Measurements from ENCODE around the gene CLCN6. TPM values are rescaled to one million over a fixed set of nuclear protein-coding genes. Genes with fewer than 3 reads are reported as not detected.

Gene CLCN6
- total and polyA plus RNA-seq, 4 donors: 5.0 to 9.0 (median 6.5) TPM

DNA sequence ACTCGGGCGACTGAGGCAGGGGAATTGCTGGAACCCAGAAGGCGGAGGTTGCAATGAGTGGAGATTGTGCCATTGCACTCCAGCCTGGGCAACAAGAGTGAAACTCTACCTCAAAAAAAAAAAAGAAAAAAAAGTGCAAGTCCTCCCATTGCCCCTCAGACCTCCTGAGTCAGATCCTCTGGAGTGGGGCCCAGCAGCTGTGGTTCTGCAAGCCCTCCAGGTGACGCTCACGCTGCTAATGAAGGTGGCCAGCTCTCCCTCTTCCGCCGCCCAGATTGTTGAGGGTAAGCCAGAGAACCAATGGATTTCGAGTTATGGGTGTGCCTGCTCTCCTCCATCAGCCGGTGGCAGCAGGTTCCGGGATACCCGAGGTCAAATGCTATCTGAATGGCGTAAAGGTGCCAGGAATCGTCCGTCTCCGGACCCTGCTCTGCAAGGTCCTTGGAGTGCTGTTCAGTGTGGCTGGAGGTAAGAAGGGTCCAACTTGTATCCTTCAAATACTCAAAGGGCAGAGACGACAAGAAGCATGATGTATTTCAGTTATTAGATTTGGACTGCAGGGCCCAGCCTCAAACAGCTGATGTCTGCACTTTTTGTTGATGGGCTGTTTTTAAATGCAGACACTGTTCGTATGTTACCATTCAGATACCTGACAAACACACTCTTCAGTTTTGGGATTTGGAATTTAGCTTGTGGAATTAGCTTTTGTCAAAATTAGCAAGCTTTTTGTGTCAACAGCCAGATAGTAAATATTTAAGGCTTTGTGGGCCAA lies 17.6 kb downstream of the CLCN6 start (continued):
- TF ChIP-seq, protein P1, sequence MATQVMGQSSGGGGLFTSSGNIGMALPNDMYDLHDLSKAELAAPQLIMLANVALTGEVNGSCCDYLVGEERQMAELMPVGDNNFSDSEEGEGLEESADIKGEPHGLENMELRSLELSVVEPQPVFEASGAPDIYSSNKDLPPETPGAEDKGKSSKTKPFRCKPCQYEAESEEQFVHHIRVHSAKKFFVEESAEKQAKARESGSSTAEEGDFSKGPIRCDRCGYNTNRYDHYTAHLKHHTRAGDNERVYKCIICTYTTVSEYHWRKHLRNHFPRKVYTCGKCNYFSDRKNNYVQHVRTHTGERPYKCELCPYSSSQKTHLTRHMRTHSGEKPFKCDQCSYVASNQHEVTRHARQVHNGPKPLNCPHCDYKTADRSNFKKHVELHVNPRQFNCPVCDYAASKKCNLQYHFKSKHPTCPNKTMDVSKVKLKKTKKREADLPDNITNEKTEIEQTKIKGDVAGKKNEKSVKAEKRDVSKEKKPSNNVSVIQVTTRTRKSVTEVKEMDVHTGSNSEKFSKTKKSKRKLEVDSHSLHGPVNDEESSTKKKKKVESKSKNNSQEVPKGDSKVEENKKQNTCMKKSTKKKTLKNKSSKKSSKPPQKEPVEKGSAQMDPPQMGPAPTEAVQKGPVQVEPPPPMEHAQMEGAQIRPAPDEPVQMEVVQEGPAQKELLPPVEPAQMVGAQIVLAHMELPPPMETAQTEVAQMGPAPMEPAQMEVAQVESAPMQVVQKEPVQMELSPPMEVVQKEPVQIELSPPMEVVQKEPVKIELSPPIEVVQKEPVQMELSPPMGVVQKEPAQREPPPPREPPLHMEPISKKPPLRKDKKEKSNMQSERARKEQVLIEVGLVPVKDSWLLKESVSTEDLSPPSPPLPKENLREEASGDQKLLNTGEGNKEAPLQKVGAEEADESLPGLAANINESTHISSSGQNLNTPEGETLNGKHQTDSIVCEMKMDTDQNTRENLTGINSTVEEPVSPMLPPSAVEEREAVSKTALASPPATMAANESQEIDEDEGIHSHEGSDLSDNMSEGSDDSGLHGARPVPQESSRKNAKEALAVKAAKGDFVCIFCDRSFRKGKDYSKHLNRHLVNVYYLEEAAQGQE (IDR thresholded peaks at IDR 0.05): no peak
- TF ChIP-seq SP1 (IDR thresholded peaks at IDR 0.05) (no peak), YY1 (IDR thresholded peaks at IDR 0.05) (no peak), RXRA (IDR thresholded peaks at IDR 0.05) (no peak), GABPA (IDR thresholded peaks at IDR 0.05 in 1 of 2, conservative IDR thresholded peaks at IDR 0.05 in 1 of 2) (no peak), FOXA2 (IDR thresholded peaks at IDR 0.05) (no peak)

DNA sequence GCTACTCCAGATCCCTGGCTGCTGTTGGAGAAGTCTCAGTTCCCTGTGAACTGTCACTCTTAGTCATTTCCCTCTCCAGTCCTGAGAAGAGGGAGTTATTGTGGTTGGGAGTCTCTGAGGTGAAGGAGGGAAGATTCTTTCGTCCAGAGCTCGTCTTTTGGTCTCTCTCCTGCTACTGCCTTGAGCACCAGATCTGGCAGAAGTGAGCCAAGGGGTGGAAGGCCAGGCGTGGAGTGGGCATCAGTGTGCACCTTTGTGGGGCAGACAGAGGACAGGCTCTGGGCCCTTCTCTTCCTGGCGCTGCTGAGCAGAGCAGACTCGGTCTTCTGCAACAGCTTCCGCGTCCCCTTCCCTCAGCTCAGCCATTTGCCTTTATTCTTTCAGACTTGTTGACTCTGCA lies 19.1 kb downstream of the CLCN6 start:
- Histone ChIP-seq H3K36me3 (ENCODE audit: control insufficient read depth in 4 of 4, insufficient read depth in 3 of 4, low read depth in 1 of 4, low read length in 3 of 4) (peaks cover 26 to 72% (median 44%) of the 10 kb centered on the region in 4 donors), H3K4me1 (ENCODE audit: control insufficient read depth in 4 of 4, insufficient read depth in 4 of 4, low read length in 3 of 4) (no peaks in the 10 kb centered on the region), H3K27ac (ENCODE audit: low read depth in 1 of 2, low read length in 2 of 2) (no peak overlapping the region), H3K27me3 (ENCODE audit: control insufficient read depth in 4 of 4, insufficient read depth in 4 of 4, low read length in 3 of 4) (no peaks in the 10 kb centered on the region), H3K9me3 (ENCODE audit: control insufficient read depth in 4 of 4, low read length in 3 of 4) (no peaks in the 10 kb centered on the region), H3K9ac (ENCODE audit: low read depth in 1 of 2, low read length in 2 of 2) (no peak overlapping the region), H3K4me3 (ENCODE audit: low read depth in 1 of 3, low read length in 3 of 3) (no peak overlapping the region)
- 95% methylated on average over 7 of the region's 7 CpGs for WGBS
- TF ChIP-seq, protein P2, sequence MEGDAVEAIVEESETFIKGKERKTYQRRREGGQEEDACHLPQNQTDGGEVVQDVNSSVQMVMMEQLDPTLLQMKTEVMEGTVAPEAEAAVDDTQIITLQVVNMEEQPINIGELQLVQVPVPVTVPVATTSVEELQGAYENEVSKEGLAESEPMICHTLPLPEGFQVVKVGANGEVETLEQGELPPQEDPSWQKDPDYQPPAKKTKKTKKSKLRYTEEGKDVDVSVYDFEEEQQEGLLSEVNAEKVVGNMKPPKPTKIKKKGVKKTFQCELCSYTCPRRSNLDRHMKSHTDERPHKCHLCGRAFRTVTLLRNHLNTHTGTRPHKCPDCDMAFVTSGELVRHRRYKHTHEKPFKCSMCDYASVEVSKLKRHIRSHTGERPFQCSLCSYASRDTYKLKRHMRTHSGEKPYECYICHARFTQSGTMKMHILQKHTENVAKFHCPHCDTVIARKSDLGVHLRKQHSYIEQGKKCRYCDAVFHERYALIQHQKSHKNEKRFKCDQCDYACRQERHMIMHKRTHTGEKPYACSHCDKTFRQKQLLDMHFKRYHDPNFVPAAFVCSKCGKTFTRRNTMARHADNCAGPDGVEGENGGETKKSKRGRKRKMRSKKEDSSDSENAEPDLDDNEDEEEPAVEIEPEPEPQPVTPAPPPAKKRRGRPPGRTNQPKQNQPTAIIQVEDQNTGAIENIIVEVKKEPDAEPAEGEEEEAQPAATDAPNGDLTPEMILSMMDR (IDR thresholded peaks at IDR 0.05; ENCODE audit: low read depth, low read length, missing input control): no peak
- TF ChIP-seq TAF1 (conservative IDR thresholded peaks at IDR 0.05) (no peak), GABPA (IDR thresholded peaks at IDR 0.05 in 1 of 2, conservative IDR thresholded peaks at IDR 0.05 in 1 of 2) (no peak), SP1 (IDR thresholded peaks at IDR 0.05) (no peak), FOXA2 (IDR thresholded peaks at IDR 0.05) (no peak)
- TF ChIP-seq, protein P3, sequence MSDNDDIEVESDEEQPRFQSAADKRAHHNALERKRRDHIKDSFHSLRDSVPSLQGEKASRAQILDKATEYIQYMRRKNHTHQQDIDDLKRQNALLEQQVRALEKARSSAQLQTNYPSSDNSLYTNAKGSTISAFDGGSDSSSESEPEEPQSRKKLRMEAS (IDR thresholded peaks at IDR 0.05): no peak
- no peak for DNase-seq (ENCODE audit: low spot score)

DNA sequence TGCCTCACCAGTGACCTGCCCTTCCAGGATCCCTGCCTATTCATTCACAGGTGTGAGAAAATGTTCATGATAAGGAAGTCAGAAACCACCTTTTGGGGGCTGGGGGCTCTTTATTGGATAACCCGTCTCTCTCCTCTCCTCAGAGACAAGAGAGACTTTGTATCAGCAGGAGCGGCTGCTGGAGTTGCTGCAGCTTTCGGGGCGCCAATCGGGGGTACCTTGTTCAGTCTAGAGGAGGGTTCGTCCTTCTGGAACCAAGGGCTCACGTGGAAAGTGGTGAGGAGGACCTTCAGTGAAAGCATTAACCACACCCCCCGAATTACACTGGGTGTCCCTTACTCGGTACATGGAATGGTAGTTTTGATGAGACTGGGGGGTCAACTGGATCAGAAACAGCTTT lies 21.0 kb downstream of the CLCN6 start:
- WGBS: 96% methylated on average over 9 of the region's 9 CpGs
- Histone ChIP-seq H3K36me3 (ENCODE audit: control insufficient read depth in 4 of 4, insufficient read depth in 3 of 4, low read depth in 1 of 4, low read length in 3 of 4) (peaks cover 26 to 85% (median 44%) of the 10 kb centered on the region in 4 donors), H3K9ac (ENCODE audit: low read depth in 1 of 2, low read length in 2 of 2) (no peak overlapping the region), H3K4me1 (ENCODE audit: control insufficient read depth in 4 of 4, insufficient read depth in 4 of 4, low read length in 3 of 4) (no peaks in the 10 kb centered on the region), H3K27ac (ENCODE audit: low read depth in 1 of 2, low read length in 2 of 2) (no peak overlapping the region), H3K4me3 (ENCODE audit: low read depth in 1 of 3, low read length in 3 of 3) (no peak overlapping the region), H3K9me3 (ENCODE audit: control insufficient read depth in 4 of 4, low read length in 3 of 4) (no peaks in the 10 kb centered on the region), H3K27me3 (ENCODE audit: control insufficient read depth in 4 of 4, insufficient read depth in 4 of 4, low read length in 3 of 4) (no peaks in the 10 kb centered on the region)
- TF ChIP-seq HNF4A (conservative IDR thresholded peaks at IDR 0.05): no peak
- TF ChIP-seq SP1 (IDR thresholded peaks at IDR 0.05): no peak
- DNase-seq (ENCODE audit: low spot score): no peak

All from liver (tissue), 9 donors.